Prostate gland (tissue), 2 donors: ENCODE measurements around the gene PLCG2.

ENCODE experiments used
- POLR2A ChIP-seq: fragments of 450-650 bp; IDR thresholded peaks from one replicate; pipeline ENCODE4 v1.6.1; 2016; ENCODE audit warnings: antibody characterized with exemption, mild to moderate bottlenecking
- TF ChIP-seq, protein P1 (sequence below), 4 experiments: fragments of 200-600 bp in 2 of 4; fragments of 450-650 bp in 2 of 4; sonication (generic) in 2 of 4; IDR thresholded peaks; 1 replicate in 3 of 4; 2 replicates in 1 of 4; pipeline ENCODE4 v1.5.1; 2016 to 2019; ENCODE audit warnings: antibody characterized with exemption in 4 of 4, mild to moderate bottlenecking in 2 of 4, moderate library complexity in 2 of 4

DNA sequence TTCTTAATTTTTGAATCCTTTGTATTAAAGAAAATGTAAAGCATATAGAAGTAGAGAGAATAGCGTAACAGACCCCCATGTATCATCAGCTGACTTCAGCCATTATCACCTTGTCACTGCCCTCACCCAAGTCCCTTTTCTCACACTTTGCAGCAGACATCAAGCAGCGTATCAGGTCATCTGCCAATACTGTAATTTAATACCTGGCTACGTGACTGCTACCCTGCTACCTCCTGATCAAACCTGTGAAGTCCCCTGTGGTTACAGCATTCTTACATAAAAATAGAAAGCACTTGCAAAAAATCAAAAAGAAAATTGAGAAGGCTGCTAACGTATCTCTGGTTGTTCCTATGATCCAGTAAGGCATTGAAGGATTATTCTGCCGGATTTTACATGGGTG is 96.4 kb downstream of the PLCG2 start:
- TF ChIP-seq, protein P1, sequence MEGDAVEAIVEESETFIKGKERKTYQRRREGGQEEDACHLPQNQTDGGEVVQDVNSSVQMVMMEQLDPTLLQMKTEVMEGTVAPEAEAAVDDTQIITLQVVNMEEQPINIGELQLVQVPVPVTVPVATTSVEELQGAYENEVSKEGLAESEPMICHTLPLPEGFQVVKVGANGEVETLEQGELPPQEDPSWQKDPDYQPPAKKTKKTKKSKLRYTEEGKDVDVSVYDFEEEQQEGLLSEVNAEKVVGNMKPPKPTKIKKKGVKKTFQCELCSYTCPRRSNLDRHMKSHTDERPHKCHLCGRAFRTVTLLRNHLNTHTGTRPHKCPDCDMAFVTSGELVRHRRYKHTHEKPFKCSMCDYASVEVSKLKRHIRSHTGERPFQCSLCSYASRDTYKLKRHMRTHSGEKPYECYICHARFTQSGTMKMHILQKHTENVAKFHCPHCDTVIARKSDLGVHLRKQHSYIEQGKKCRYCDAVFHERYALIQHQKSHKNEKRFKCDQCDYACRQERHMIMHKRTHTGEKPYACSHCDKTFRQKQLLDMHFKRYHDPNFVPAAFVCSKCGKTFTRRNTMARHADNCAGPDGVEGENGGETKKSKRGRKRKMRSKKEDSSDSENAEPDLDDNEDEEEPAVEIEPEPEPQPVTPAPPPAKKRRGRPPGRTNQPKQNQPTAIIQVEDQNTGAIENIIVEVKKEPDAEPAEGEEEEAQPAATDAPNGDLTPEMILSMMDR (IDR thresholded peaks at IDR 0.05), result no peak
- TF ChIP-seq POLR2A, result no peak
